ENCODE results near the gene SLC18B1.

SLC18B1 gene

GRCh38 chr6:132797951-132798868, at the start of gene SLC18B1:
Gene SLC18B1, minus strand, starts transcription at chr6:132798637. Its CDS starts 181 bp downstream, at chr6:132798456.
- DNase-seq (ENCODE audit: low read depth), result peak; percentile 17

DNA sequence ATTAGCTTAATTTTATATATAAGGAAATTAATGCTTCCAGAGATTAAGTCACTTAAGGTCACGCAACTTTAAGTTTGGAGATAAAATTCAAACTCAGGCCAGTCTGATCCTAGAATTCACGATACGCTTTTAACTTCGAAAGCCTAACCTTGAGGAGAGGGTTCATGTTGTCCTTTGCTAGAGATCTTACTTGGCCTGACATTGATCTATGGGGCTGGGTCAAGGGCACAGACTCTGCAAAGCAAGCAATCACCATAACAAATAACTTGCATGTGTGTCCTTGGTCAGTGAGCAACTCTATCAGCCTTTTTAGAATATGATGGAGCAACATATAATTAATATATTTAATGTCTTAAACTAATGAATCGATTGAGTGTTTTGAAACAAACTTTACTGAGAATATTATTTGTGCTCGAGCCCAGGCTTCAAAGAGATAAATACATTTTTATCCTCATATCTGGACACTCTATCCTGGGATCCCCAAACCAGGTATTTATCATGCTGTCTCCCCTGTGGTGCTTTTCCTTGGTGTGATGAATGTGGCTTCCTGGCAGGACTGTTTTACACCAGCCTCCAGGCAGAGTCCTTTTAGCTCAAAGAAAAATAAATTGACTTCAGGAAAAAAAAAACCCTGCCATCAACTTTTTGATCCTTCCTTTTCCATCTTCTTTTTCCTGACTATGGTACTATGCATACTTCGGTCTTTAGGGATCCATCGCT, 45.0 kb upstream of the SLC18B1 start:
- no peak for DNase-seq (ENCODE audit: low read depth)

- no peak for DNase-seq (ENCODE audit: low read depth)
These were observed 43.5 kb upstream of the SLC18B1 start for GRCh38 chr6:132841966-132842365.

DNA sequence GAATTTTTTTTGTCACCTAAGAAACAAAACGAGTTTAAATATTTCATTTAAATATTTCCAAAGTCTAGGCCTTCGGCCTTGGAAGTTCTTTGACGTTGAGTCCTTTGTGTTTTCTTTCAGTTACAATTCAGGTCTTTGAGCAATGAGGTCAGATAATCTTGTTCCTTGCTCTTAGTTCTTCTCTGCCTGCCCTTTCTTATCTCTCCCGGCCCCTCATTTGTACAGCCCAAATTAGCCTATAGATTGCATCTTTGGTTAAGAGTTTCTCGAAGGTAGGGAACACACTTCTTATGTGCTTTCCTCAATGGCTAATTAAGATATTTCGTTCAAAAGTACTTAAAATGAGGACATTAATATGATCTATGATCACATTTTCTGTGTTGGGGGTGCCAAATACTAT, 34.5 kb upstream of the SLC18B1 start:
- DNase-seq (ENCODE audit: low read depth), result no peak

DNA sequence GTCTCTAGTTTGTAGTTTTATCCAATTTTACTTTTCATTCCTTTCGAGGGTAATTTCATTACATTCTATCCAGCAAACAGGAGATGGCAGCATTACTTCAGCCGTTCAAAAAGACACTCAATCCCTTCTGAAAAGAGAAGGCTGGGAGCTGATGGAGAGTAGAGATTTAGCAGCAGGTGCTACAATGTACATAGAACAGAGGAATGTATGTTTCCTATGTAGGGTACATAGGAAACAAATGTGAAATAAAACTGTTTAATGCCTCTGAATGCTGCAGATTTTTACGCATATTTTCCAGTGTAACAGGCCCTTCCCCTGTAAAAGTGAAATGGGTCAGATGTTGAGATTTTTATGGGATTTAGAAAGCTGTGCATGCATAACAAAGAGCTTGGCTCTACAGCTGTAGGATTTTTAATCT, 31.9 kb upstream of the SLC18B1 start:
- no peak for DNase-seq (ENCODE audit: low read depth)

GRCh38 chr6:132820629-132821381, 22.4 kb upstream of the SLC18B1 start:
- no peak for DNase-seq (ENCODE audit: low read depth)

DNA sequence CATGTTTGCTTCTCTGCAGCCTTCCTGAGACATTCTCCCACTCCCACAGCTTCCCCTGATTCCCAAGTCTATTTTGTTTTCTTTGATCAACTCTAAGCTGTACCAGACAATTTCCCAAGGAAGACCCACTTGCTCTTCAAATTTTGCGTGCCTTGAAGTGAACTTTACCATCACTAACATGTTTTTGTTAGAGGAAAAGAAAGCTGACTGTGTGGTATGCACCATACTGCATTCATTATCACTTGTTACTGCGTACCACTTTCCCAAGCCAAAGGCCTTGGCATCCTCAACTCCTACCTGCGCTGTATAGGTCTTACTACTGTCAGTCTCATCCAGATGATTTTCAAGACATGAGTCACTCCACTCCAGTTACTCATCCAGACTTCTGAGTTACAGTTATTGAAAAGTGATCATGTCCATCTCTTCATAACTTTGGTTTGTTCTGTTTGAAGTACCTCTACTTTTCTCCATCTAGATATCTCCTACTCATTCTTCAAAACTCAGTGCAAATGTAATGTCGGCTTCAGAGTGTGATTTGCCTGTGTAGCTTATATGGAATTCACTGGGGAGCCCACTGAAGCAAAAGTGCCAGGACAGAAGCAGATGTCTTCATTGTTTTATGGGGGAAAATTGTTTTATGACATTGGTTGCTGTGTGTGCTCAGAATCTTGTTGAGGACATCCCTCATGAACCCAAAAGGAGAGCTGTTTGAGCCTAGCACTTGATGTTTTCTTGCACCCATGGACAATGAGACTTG, 21.1 kb upstream of the SLC18B1 start:
- no peak for DNase-seq (ENCODE audit: low read depth)

- no peak for DNase-seq (ENCODE audit: low read depth)
These were observed 20.2 kb upstream of the SLC18B1 start for GRCh38 chr6:132818404-132819359.

GRCh38 chr6:132817554-132818403, 19.3 kb upstream of the SLC18B1 start:
- no peak for DNase-seq (ENCODE audit: low read depth)

GRCh38 chr6:132816660-132817059, 18.2 kb upstream of the SLC18B1 start:
- no peak for DNase-seq (ENCODE audit: low read depth)

- no peak for DNase-seq (ENCODE audit: low read depth)
These were observed 16.5 kb upstream of the SLC18B1 start for GRCh38 chr6:132814716-132815570.

DNA sequence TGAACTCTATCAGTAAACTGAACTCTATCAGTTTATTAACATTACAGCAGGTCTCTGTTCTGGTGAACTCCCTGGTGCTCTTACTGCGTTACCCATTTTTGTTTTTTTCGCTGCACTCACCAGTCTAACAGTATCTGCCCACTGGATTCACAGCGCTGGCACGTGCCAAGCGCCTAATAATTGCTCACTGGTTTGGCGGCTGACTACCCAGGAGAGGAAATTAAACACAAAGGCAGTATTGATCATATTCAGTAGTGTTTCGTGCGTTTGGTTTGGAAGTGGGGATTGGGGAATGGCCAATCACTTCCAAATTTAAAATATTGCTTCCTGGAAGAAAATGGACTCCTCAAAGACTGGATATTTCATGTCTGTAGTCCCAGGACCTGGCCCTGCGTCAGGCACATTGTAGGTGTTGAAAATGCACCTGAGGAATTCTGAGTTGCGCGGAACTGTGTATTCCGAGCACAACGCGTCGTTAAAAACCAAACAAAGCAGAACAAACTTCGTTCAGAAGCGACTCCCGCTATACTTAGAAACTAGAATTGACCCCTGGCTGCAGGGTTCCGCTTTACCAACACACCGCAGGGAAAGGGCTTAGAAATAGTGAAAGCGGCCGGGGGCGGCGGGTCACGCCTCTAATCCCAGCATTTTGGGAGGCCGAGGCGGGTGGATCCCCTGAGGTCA, 14.9 kb upstream of the SLC18B1 start:
- peak; percentile 12 for DNase-seq (ENCODE audit: low read depth)

DNA sequence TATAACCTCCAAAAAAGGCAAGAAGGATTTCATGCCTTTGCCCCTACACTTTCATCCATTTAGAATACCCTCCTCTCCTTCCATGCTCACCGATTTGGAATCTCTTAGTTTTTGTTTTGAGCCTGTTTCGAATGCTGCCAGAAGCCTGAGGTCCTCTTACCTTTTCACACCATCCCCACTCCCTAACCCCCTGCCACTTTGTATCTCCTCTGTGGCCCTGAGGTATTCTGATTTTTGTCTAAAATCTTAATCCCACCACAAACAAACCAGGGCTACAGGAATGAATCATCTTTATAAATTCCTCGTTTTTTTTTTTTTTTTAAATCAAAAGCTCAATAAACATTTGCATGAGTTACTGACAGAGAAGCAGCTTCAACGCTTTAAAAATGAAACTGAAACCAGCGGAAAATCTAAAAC, 14.3 kb upstream of the SLC18B1 start:
- DNase-seq (ENCODE audit: low read depth), result no peak

- DNase-seq (ENCODE audit: low read depth), result no peak
These were observed 13.9 kb upstream of the SLC18B1 start for GRCh38 chr6:132812255-132812732.

- no peak for DNase-seq (ENCODE audit: low read depth)
These were observed 12.8 kb upstream of the SLC18B1 start for GRCh38 chr6:132811276-132811675.

DNA sequence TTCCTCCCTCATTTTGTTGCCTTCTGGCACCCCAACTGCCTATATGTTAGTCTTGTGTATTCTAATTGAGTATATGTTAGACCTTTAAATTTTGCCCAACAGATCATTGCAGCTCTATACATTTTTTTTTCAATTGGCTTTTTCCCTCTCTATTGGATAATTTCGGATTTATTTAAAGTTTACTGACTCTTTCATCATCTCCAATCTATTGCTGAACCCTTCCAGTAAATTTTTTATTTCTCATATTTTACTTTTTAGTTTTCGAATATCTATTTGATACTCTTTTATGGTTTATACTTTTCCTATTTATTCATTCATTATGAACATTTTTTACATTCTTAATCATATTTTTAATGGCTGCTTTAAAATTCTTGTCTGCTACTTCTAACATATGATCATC, 7.1 kb upstream of the SLC18B1 start:
- DNase-seq (ENCODE audit: low read depth), result no peak

DNA sequence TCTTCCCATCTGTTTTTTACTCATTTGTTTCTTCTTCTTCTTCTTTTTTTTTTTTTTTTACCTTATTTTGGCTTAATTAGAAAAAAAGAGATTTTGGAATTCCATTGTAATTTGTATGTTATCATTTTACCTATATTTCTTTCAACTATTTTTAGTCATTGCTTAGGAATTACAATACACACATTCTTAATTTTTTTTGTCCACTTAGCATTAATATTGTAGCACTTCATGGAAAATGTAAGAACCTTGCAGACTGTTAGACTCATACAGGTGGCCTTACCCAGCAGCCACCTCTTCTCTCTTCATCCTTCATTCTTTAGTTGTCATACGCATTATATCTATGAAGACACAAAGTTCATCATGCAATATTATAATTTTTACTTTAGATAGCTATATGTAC, 5.8 kb upstream of the SLC18B1 start:
- DNase-seq (ENCODE audit: low read depth), result no peak

- DNase-seq (ENCODE audit: low read depth), result no peak
These were observed 2.2 kb upstream of the SLC18B1 start for GRCh38 chr6:132800656-132801055.
